HG03354 (cell line): ENCODE data around the gene SORCS3.

ENCODE experiments used
- ATAC-seq: cut with Tn5 transposase; IDR thresholded peaks from one replicate; pipeline ENCODE4 v1.9.1; 2021; ENCODE audit warnings: mild to moderate bottlenecking; ENCODE audit not compliant: unreplicated experiment, poor library complexity, severe bottlenecking

Gene SORCS3

DNA sequence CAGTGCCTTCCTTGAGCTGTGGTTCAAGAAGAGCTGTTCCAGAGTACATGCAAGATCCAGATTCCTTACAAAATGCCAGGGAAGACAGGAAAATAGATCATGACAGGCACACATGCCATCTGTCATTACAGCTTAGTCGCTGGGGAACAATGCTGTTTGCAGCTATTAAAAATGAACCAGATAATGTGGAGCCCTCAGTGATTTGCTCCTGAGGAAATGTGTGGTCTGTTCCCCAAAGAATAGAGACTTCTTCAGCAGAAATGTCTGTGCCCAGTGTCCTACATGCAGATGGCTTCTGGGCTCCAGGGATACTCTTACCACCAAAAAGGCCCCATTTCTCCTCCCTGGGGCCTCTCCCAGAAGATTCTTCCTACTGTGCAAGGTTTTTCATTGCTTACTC, 627.9 kb downstream of the SORCS3 start:
- no peak for ATAC-seq

DNA sequence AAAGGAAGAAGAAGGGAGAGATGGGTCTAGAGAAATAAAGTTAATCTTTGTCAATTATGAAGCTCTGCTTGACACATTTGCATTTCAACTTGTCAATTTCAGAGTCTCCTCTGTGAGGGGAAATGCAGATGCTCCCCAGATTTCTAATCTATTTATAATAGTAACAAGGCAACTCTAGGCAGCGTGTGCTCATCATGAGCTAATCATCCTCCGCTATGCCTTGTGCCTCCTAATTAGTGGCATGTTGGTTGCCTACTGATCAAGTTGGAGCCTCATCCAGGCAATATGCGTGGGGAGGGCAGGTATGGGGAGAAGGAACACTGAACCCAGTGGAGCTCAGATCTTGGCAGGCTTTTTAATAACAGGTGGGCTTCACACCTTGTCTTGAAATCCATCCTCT, 628.6 kb downstream of the SORCS3 start:
- ATAC-seq: no peak

DNA sequence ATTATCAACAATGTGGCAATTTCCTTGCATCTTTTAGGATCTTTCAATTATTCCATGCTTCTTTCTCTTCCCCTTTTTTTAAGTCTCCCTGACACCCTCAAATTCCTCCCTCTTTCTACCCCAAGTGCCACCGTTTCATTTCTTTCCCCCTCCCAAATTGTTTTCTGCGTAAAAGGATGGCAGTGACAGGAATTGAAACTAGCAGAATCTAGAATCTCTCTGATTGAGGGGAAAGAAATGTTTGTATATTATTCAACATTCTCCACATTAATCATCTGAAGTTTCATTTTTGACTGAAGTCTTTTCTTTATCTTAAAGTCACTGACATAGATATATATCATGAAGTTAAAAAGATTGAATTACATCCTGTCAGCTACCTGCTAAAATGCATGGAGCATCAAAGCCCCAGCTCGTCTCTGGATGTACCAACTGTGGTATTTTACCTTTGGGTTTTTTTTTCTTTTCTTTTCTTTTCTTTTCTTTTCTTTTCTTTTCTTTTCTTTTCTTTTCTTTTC, 633.5 kb downstream of the SORCS3 start:
- no peak for ATAC-seq

DNA sequence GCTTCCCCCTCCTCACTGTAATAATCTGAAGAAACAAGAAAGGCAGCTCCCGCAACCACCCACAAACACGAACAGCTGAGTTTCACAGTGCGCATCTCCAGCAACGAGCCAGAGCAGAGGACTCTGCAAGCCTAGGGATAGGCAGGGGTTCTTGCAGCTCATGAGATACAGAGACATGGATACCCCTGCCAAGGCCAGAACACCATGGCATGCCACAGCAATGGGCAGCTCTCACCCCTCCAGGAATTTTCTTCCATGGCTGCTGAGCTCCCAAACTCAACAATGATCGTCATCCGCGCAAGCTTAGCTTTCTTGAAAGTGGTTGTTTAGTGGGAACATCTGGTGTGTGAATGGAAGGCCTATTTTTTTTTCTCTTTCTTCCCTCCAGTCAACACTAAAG, 637.3 kb downstream of the SORCS3 start:
- ATAC-seq: no peak

DNA sequence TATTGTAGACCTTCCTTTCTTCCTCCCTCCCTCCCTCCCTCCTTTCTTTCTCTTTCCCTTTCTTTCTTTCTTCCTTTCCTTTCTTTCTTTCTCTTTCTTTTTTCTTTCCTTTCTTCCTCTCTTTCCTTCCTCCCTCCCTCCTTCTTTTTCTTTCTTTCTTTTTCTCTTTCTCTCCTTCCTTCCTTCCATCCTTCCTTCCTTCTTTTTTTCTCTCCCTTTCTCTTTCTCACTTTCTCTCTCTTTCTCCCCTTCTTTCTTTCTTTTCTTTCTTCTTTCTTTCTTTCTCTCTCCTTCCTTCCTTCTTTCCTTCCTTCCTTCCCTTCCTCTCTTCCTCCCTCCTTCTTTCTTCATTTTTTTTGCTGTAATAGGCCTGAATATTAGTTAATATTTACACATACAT, 638.0 kb downstream of the SORCS3 start:
- ATAC-seq: no peak

DNA sequence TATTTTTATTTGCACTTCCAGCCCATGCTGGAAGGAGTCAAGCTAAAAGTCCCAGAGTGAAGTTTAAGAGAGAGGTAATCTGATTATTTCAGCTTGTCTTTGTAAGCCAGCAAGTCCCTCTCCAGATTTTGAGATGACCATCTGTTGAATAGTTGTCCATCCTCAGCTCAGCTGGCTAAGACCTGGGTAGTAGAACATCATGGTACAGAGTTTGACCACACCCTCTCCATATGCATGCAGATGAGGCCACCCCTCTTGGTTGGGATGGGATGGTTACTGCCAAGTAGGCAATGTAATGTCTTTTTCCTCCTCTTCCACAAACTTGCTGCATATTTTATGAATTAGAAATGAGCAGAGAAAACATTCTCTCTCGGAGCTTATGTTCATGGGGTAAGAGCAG, 639.8 kb downstream of the SORCS3 start:
- ATAC-seq: no peak

DNA sequence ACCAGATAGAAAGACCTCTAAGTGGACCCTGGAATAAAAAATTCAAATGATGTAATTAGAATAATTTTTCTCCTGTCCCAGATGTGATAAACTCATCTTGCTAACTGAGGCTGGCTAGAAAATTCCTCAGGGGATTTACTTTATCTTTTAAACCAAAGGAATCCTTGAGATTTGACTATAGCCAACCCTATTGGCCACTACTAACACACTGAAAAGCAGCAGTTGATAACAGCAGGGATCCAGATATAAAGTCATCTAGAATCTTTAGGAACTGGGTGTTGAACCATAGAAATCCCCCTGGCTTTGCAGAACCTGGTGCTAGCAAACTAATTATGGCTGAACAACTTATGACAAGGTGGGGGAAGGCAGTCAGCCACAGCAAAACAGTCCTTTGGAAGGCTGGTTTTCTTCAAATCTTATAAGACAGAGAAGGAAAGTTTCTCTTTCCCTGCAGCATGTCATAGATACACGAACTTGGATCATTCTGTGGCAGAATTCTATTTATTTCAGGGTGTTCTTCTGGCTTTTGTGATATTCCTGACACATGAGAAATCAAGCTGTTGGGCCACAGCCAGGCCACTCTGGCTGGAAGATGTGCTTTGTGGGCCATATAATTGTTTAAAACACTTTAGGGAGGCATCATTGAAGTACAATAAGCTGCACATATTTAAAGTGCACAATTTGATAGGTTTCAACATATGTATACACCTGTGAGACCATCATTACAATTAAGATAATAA, 643.6 kb downstream of the SORCS3 start:
- ATAC-seq: no peak

DNA sequence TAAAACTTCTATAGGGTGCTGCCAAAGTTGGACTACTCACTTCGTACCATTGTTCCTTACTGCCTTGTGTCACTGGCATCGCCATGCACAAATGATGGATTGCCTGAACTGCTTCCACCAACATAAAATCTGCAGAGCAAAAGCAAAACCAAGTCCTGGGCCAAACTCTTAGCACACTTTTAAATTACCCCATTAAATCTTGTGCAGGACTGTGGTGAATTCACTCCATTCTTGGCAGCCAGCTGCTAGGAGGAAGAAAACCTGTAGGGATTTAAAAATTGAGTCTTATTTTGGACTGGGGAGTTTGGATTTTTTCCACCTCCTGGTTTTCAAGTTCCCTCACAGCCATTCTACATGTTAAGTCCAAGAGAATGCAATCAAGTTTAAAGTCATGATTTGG, 646.9 kb downstream of the SORCS3 start:
- ATAC-seq: no peak

DNA sequence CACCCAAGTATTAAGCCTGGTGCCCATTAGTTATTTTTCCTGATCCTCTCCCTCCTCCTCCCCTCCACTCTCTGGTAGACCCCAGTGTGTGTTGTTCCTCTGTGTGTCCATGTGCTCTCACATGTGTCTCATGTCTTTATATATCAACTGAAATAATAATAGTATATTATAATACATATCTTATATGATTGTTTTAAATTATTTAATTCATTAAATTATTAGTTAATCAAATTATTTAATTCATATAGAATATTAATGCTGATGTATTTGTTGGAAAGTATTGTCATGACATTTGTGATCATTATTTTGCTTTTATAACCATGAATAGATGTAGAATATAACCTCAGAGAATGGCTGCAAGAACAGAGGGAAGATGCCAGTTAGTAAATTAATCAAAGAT, 647.5 kb downstream of the SORCS3 start:
- no peak for ATAC-seq

DNA sequence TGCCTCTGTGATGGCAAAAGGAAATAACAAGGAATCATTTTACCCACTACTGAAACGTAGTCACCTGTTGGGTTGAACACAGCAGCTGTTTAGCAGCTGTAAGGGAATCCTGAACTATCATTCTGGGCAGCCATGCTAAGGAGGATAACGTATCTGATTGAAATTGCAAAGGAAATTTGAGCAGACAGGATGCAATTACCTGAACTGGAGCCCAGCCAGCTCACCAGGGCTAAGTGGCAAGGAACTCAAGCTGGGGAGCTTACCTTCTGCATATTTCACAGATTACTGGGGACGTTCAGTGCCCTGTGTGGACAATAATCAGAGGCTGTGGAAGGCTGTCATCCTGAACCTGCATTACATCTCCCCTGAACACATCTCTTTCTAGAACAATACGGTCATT, 650.5 kb downstream of the SORCS3 start:
- no peak for ATAC-seq

DNA sequence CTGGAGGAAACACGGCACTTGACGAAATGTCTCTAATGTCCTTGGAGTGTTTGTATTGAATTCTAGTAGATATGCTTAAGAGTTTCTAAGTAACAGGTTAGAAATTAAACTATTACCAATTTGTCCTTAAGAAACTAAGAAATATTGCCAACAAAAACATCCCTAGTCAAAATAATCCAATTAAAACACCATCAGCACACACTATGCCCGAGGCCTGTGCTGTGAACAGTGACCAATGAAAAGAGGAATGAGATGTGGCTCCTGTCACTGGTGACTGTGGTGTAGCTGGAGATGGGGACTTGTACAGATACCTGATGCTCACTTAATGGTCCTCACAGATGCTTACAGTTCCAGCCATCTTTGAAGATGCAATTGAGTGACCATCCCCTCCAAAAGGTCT, 651.1 kb downstream of the SORCS3 start:
- no peak for ATAC-seq
